ENCODE measurements around the gene LARGE1.

The LARGE1 gene

DNA sequence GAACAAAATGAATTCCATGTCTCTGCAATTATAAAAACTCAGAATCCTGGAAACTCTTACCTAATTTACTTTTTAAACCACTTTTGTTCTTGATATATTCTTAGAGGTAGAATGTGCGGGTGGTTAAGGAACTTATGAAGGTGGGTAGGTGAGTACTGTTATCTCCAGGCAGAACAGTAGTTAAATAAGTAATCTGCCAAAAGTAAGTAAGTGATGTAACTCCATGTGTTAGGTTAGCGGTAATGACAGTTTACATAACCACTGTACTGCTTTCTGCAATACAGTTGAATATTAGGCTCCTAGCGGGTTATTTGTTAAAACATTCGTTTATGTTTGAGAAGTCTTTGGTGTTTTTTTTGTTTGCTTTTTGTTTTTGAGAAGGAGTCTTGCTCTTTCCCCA is 7.1 kb downstream of the LARGE1 start:
- DNase-seq: no peak

- DNase-seq: no peak
Measured at GRCh38 chr22:33909911-33910310, 10.4 kb downstream of the LARGE1 start.

DNA sequence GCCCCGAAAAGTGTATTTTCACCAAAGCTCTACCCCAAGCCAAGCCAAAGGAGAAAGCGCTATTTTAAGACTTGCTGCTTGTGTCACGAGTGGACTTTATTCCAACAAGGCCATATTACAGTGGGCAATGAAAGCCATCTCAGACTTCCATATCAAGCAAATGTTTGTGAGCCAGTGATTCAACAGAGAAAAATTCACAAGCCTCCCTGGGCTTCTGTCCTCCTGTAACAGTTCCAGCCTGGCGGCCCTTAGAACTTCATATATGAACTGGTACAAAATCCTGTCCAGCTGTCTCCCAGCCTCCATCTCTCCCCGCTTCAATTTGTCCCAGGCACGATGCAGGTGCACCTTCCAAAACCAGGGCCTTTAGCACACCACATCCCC is 11.2 kb downstream of the LARGE1 start:
- no peak for DNase-seq

GRCh38 chr22:33908171-33909074 is 11.9 kb downstream of the LARGE1 start:
- no peak for DNase-seq

- no peak for DNase-seq
Measured at GRCh38 chr22:33906954-33907353, 13.3 kb downstream of the LARGE1 start.

- no peak for DNase-seq
Measured at GRCh38 chr22:33906475-33906874, 13.8 kb downstream of the LARGE1 start.

- no peak for DNase-seq
Measured at GRCh38 chr22:33903012-33903411, 17.3 kb downstream of the LARGE1 start.

- no peak for DNase-seq
Measured at GRCh38 chr22:33902073-33902472, 18.2 kb downstream of the LARGE1 start.

GRCh38 chr22:33898121-33898520 is 22.2 kb downstream of the LARGE1 start:
- DNase-seq: no peak

DNA sequence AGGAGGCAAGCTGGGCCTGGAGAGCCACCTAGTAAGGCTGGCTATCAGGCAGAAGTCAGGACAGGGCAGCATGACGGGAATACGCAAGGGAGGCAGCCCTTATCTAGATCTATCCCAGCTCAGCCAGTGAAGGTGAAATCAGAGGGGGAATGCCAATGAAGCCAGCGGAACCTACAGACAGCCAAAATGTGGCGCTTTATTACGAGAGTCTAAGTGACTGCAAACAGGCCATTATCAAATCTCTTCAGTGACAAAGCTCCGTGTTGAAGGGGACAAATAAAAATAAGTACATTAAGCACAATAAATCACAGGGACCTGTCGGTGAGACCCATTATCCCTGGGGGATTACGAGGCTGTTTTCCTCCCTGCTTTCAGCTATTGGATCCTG is 22.8 kb downstream of the LARGE1 start:
- no peak for DNase-seq

GRCh38 chr22:33896575-33897447 is 23.5 kb downstream of the LARGE1 start:
- no peak for DNase-seq

DNA sequence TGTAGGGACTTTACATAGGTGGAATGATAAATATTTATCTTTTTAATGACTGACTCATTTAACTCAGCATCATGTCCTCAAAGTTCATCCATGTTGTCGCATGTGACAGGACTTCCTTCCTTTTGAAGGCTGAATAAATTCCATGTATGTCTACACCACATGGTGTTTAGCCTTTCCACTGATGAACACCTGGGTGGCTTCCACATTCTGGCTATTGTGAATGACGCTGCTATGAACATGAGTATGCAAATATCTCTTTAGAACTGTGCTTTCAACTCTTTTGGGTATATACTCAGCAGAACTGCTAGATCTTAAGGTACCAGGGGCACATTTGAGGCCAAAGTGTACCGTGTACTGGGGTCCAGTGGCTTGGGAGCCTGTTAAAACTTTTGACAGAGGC is 24.1 kb downstream of the LARGE1 start:
- DNase-seq: no peak

DNA sequence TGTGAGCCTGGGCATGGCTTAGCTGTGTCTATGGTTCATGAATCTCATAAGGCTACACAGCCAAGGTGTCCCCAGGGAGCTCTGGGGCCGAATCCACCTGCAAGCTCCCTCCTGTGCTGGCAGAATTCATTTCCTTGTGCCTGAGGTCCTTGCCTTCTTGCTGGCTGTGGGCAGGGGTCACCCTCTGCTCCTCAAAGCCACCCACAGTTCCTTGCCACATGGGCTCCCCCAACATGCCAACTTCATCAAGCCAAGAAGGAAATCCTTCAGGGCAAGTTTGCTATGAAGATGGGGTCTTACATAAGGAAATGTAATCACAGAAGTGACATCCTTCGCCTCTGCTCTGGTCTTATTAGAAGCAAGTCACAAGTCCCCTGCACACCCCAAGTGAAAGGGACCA is 24.8 kb downstream of the LARGE1 start:
- DNase-seq: no peak

DNA sequence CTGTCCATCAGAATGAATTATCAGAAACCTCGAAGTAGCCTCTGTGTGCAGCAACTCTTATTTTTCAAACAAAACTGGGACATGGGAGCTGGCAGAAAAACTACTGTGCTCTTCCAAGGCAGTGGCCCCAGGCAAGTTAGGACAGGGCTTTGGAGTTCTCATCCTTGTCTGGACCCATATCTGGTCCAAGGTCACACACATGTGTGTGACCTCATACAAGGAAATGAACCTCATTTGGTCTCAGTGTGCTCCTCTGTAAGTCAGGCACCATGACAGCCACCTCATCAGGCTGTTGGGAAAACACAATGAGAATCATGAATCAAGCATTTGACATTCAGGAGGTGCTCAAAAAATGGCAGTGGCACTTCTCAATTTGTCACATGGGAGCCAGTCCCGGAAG is 25.8 kb downstream of the LARGE1 start:
- DNase-seq: no peak

DNA sequence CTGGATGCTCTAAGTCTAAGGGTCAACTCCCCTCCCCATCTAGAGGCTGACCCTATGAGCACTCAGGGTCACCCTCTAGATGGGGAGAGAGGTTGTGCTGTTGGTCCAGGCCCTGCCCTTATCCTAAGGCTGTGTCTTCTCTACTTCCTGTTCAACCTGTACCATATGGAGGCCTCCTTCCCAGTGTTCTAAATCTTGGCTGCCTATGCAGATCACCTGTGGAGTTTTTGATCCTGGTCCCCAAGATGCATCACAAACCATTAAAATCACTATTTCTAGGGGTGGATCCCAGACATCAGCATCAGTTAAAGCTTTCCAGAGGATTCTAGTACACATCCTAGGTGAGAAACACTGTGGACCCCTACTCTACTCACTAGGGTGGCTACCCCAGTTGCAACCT is 26.2 kb downstream of the LARGE1 start:
- no peak for DNase-seq

GRCh38 chr22:33893512-33893911 is 26.8 kb downstream of the LARGE1 start:
- no peak for DNase-seq

DNA sequence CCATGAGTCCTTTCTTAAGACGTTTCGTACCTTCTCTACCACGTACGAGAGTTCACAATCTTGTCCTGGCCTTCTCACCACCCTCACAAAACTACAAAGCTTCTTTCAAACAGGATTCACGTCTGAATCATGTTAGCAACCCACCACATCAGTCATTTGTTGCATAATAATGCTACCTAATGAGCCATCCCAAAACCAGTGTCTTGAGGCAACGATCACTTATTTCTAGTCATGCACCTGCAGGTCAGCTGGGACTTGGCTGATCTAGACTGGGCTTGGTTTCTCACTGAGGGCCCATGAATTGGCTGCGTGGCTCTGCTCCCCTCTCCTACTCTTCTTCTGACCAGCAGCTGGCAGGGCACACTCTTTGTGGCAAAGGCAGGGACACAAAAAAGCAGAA is 28.3 kb downstream of the LARGE1 start:
- DNase-seq: no peak

- DNase-seq: no peak
Measured at GRCh38 chr22:33891455-33891854, 28.8 kb downstream of the LARGE1 start.

DNA sequence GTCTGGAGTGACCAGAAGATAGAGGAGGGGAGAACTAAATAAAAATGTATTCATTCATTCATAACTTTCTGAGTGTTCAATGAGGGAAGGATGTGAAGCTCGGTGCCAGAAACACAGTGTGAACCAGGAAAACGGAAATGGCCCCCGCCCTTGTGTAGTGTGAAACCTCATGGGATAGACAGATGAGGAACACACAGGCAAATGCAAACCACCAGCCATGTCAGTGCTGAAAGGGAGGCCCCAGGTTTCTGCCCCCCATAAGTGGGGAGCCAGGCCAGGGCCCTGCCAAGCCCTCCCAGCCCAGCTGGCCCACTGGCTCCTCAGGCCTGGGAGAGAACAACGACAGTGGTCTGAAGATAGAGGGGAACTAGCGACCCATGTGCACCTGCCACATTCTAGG is 30.5 kb downstream of the LARGE1 start:
- DNase-seq: no peak

DNA sequence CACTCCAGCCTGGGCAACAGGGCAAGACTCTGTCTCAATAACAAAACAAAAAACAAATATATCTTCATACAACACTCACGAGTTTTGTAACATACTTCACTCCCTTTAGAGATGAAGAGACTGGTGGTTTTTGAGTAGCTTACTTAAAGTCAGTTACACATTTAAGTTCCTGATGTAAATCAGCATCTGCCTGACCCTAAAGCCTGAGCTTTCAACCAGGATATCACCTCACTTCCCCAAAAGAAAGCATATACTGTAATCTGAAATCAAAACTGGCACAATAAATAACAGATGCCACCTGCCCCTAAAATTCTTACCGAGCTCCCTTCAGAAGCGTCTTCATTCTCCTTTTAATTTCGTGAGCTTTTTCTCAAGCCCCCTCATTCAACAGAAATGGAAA is 31.5 kb downstream of the LARGE1 start:
- no peak for DNase-seq

DNA sequence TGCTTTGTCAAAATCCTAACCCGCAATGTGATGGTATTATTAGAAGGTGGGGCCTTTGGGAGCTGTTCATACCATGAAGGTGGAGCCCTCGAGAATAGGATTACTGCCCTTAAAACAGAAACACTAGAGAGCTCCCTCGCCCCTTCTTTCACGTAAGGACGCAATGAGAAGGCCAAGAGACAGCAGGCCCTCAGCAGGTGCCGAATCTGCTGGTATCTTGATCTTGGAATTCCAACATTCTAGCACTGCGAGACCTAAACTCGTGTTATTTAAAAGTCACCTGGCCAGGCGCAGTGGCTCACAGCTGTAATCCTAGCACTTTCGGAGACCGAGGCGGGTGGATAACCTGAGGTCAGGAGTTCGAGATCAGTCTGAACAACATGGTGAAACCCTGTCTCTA is 33.1 kb downstream of the LARGE1 start:
- DNase-seq: no peak

DNA sequence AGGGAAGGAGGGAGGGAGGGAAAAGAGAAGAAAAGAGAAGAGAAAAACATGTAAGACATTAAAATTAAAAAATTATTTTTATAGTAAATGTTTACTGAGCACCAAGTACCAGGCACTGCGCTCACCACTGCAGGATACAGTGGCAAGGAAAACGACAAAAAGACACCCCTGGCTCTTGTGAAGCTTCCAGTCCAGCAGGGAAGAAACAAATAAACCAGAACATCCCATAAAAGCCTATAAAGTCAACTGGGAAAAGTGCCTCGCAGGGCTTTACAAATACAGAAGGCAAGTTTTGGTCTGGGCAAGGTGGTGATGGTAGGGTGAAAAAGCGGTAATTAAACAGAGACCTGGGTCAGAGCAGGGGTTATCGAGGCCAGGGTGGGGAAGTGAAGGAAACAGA is 33.6 kb downstream of the LARGE1 start:
- DNase-seq: no peak

- DNase-seq: no peak
Measured at GRCh38 chr22:33884829-33885228, 35.4 kb downstream of the LARGE1 start.
